Naive thymus-derived CD4-positive, alpha-beta T cell (primary cell): ENCODE data around the gene EXD3. TPM values are rescaled to one million over a fixed set of nuclear protein-coding genes. Genes with fewer than 3 reads are reported as not detected.

Experiments
- ATAC-seq: fragments of 150-1000 bp; cut with Tn5 transposase; 2 replicates; pipeline ENCODE4 v1.10.0; 2021; ENCODE audit warnings: mild to moderate bottlenecking, moderate library complexity
- CTCF ChIA-PET: fragments of 350-600 bp; sonication (Branson Sonifier 250); formaldehyde crosslinking; loops from one replicate; lab custom pipeline; 2021; ENCODE audit warnings: antibody characterized with exemption; lab: Charles Lee
- POLR2A ChIA-PET: fragments of 350-600 bp; sonication (Branson Sonifier 250); formaldehyde crosslinking; loops from one replicate; lab custom pipeline; 2021; ENCODE audit warnings: antibody characterized with exemption, inconsistent platforms; lab: Charles Lee
- DNase-seq, 9 donors: peaks; one replicate each; pipeline versions ENCODE4 v3.0.0 to v3.0.0-alpha.2; 2020 to 2022; ENCODE audit warnings: mixed read lengths in 1 of 9
- H3K27ac ChIP-seq: one replicate; pipeline ENCODE4 v1.7.0; 2013; ENCODE audit warnings: mild to moderate bottlenecking, low read depth, low read length, moderate library complexity
- H3K27me3 ChIP-seq, 2 donors: one replicate each; pipeline ENCODE4 v1.7.0; 2013; ENCODE audit warnings: low read length in 2 of 2, mild to moderate bottlenecking in 2 of 2, moderate library complexity in 2 of 2; ENCODE audit not compliant: control insufficient read depth in 2 of 2, insufficient read depth in 2 of 2
- H3K36me3 ChIP-seq, 3 experiments: 1 replicate in 2 of 3; 2 replicates in 1 of 3; pipeline ENCODE4 v1.7.0; 2013; ENCODE audit warnings: low read length in 3 of 3, mild to moderate bottlenecking in 3 of 3, moderate library complexity in 1 of 3; ENCODE audit not compliant: insufficient read depth in 3 of 3, control insufficient read depth in 2 of 3
- H3K4me1 ChIP-seq, 2 donors: one replicate each; pipeline ENCODE4 v1.7.0; 2013; ENCODE audit warnings: low read length in 2 of 2, mild to moderate bottlenecking in 2 of 2, moderate library complexity in 1 of 2; ENCODE audit not compliant: control insufficient read depth in 2 of 2, insufficient read depth in 2 of 2
- H3K4me3 ChIP-seq: 2 replicates; pipeline ENCODE4 v1.7.0; 2013; ENCODE audit warnings: mild to moderate bottlenecking, low read length
- H3K9me3 ChIP-seq, 3 experiments: 1 replicate in 2 of 3; 2 replicates in 1 of 3; pipeline ENCODE4 v1.7.0; 2013; ENCODE audit warnings: low read length in 3 of 3; ENCODE audit not compliant: control insufficient read depth in 2 of 3
- H3K27ac Mint-ChIP-seq, 9 donors: one replicate each; pipeline ENCODE4 v1.8.0; 2020 to 2022; ENCODE audit warnings: mixed read lengths in 9 of 9, mild to moderate bottlenecking in 8 of 9, moderate library complexity in 5 of 9, inconsistent platforms in 2 of 9
- H3K27me3 Mint-ChIP-seq, 5 donors: one replicate each; pipeline ENCODE4 v1.8.0; 2021 to 2022; ENCODE audit warnings: mixed read lengths in 5 of 5, mild to moderate bottlenecking in 1 of 5
- H3K36me3 Mint-ChIP-seq, 5 donors: one replicate each; pipeline ENCODE4 v1.8.0; 2020 to 2022; ENCODE audit warnings: mixed read lengths in 5 of 5, mild to moderate bottlenecking in 3 of 5, inconsistent platforms in 1 of 5
- H3K4me1 Mint-ChIP-seq, 7 donors: one replicate each; pipeline ENCODE4 v1.8.0; 2020 to 2022; ENCODE audit warnings: mixed read lengths in 7 of 7, mild to moderate bottlenecking in 3 of 7, inconsistent platforms in 1 of 7
- H3K4me3 Mint-ChIP-seq, 10 donors: one replicate each; pipeline ENCODE4 v1.8.0; 2020 to 2022; ENCODE audit warnings: mild to moderate bottlenecking in 10 of 10, mixed read lengths in 10 of 10, moderate library complexity in 6 of 10, inconsistent platforms in 2 of 10
- H3K9me3 Mint-ChIP-seq, 11 donors: one replicate each; pipeline ENCODE4 v1.8.0; 2020 to 2022; ENCODE audit warnings: mixed read lengths in 11 of 11, mild to moderate bottlenecking in 4 of 11, inconsistent platforms in 1 of 11, moderate library complexity in 1 of 11
- intact Hi-C, 2 donors: fragments of 100-400 bp; cut with micrococcal nuclease; formaldehyde crosslinking; loops; one replicate each; pipeline ENCODE4 v1.15.1; 2023
- polyA plus RNA-seq, 2 donors: library from polyadenylated mRNA; unstranded; fragments of 300-500 nt; fragmentation: Illumina TruSeq; gene quantifications; one replicate each; pipeline ENCODE4 v1.2.3, GENCODE V29; 2021
- total RNA-seq, 6 experiments: library from RNA in 5 of 6; stranded (reverse) in 5 of 6; gene quantifications; 1 replicate in 5 of 6; 2 replicates in 1 of 6; pipeline ENCODE4 v1.2.3 and lab custom pipeline; 2021 to 2026

EXD3 gene
- total and polyA plus RNA-seq, 7 experiments from 2014 or later, result 3.5 to 27.2 (median 23.4) TPM

DNA sequence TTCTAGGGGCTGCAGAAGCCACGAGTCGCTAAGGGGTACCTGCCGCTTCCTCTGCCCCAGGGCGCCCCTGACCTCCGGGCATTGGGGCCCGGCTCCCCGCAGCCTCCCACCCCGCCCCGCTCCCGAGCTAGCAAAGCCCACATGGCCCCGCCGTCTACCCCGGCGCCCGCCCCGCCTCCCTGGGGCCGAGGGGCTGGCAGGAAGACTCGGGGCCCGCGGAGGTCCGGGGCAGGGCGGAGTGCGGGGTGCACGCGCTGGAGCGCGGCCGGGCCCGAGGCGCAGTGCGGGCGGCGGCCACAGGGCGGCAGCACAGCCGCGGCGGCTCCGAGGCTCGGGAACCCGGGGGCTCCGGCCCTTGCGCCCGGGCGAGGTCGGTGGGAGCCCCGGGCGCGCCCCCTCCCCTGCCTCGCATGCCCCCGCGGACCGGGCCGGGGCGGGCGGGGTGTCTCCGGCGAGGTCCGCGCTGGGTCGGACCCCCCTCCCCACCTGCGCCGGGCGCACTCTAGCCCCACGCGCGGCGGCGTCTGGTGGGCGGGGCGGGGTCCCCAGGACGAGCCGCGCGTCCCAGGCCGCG lies 127.6 kb downstream of the EXD3 start:
- POLR2A ChIA-PET, result no interaction called here
- Histone ChIP-seq H3K9me3 (no peaks in the 10 kb centered on the region), H3K27me3 (peaks cover 12 to 30% of the 10 kb centered on the region in 2 donors), H3K4me1 (peaks cover under 1 to 6% of the 10 kb centered on the region in 2 donors), H3K27ac (no peak overlapping the region), H3K4me3 (peak overlapping the region; percentile 27), H3K36me3 (no peaks in the 10 kb centered on the region)
- Mint-ChIP-seq H3K36me3 (no peaks in the 10 kb centered on the region), H3K27ac (no peak overlapping the region), H3K4me1 (peaks cover 0 to 15% (median 9%) of the 10 kb centered on the region in 7 donors), H3K9me3 (no peaks in the 10 kb centered on the region), H3K27me3 (peaks cover 22 to 45% (median 26%) of the 10 kb centered on the region in 5 donors), H3K4me3 (peak overlapping the region in 8 of 10 donors; percentile 5 to 76 (median 54))
- ATAC-seq (peak; percentile 92), DNase-seq (peak in 7 of 9 donors; percentile 36 to 80 (median 54))
- intact Hi-C loops, result loop anchor here (1.0 to 2.0 kb wide), 3 partner anchors 111 to 149 kb away; no protein-coding TSS in a partner anchor
- CTCF ChIA-PET, result no interaction called here

DNA sequence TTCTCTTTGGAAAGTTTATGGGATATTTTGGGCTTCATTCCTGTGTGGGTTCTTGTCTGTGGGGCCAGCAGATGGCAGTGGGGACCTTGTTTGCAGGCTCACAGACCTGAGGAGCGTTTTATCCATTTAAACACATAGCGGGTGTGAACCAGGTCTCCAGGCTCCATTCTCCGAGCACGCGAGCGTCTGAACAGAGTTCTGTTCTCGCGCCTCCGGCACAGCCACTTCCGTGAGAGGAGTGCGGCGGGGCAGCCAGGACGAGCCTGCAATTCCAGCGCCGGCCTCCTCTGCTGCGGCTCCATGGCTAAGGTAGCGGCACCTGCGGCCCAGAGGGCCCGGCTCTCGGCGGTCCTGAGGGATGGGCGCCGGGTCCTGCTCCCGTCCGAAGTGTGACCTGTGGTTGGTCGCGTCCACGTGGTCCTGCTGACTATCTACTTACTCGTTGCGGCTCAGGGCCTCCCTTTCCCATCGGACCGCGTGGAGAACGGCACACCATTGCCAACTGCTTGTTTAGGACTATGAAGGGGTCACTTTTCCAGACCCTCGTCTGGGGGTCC lies 128.2 kb downstream of the EXD3 start:
- peaks cover 7 to 26% of the 10 kb centered on the region in 2 donors for H3K27me3 ChIP-seq
- CTCF ChIA-PET, result interaction anchor here (0.6 kb wide), 1 partner anchor 403 kb away, joined by 3 read pairs; no protein-coding TSS in a partner anchor
- H3K27ac ChIP-seq, result no peak overlapping the region
- intact Hi-C loops, result loop anchor here (1.0 to 5.0 kb wide), 4 partner anchors 112 to 233 kb away; no protein-coding TSS in a partner anchor
- peak; percentile 17 for ATAC-seq
- Mint-ChIP-seq H3K4me1 (peaks cover 0 to 13% (median 8%) of the 10 kb centered on the region in 7 donors), H3K27ac (no peak overlapping the region), H3K36me3 (no peaks in the 10 kb centered on the region), H3K4me3 (peak overlapping the region; percentile 11 to 76 (median 54)), H3K9me3 (no peaks in the 10 kb centered on the region), H3K27me3 (peaks cover 22 to 41% (median 23%) of the 10 kb centered on the region in 5 donors)
- H3K4me1 ChIP-seq, result peaks cover 0 to 6% of the 10 kb centered on the region in 2 donors
- POLR2A ChIA-PET, result no interaction called here
- no peak for DNase-seq
- peak overlapping the region; percentile 27 for H3K4me3 ChIP-seq
- H3K36me3 ChIP-seq, result no peaks in the 10 kb centered on the region
- H3K9me3 ChIP-seq, result no peaks in the 10 kb centered on the region

DNA sequence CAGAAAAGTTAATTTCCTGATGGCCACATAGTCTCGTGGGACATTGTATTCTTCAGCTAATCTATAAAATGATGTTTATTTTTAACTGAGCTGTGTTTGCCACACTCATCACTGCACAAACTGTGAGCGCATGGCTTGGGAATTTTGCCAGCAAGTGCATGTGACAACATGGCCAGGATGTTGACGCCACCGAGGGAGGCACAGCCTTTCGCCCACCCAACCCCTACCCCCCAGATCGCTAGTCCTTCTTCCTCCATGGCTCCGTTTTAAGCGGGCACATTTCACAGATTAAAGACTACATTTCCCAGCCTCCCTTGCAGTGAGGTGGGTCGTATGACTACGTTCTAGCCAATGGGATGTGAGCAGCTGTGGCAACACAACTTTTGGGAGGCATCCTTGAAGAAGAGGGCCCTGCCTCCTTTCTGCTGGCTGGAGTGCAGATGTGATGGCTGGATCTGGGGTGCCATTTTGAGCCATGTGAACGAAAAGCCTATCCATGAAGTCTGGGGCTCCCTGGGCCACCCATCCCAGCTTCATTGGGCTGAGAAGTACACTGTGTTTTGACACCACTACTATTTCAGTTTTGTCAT lies 128.8 kb downstream of the EXD3 start:
- CTCF ChIA-PET, result interaction anchor here (0.6 kb wide), 1 partner anchor 403 kb away, joined by 3 read pairs; no protein-coding TSS in a partner anchor
- Histone ChIP-seq H3K27me3 (peaks cover 3 to 21% of the 10 kb centered on the region in 2 donors), H3K27ac (no peak overlapping the region), H3K9me3 (no peaks in the 10 kb centered on the region), H3K36me3 (no peaks in the 10 kb centered on the region), H3K4me3 (no peak overlapping the region), H3K4me1 (peaks cover 0 to 6% of the 10 kb centered on the region in 2 donors)
- no peak for DNase-seq
- no peaks in the 10 kb centered on the region for H3K36me3 Mint-ChIP-seq
- POLR2A ChIA-PET, result no interaction called here
- H3K4me1 Mint-ChIP-seq, result peaks cover 0 to 13% (median 8%) of the 10 kb centered on the region in 7 donors
- no peaks in the 10 kb centered on the region for H3K9me3 Mint-ChIP-seq
- peak overlapping the region; percentile 11 to 76 (median 54) for H3K4me3 Mint-ChIP-seq
- ATAC-seq, result peak; percentile 51
- intact Hi-C loops, result loop anchor here (2.0 to 5.0 kb wide), 3 partner anchors 113 to 233 kb away; no protein-coding TSS in a partner anchor
- no peak overlapping the region for H3K27ac Mint-ChIP-seq
- peaks cover 22 to 38% (median 23%) of the 10 kb centered on the region in 5 donors for H3K27me3 Mint-ChIP-seq

DNA sequence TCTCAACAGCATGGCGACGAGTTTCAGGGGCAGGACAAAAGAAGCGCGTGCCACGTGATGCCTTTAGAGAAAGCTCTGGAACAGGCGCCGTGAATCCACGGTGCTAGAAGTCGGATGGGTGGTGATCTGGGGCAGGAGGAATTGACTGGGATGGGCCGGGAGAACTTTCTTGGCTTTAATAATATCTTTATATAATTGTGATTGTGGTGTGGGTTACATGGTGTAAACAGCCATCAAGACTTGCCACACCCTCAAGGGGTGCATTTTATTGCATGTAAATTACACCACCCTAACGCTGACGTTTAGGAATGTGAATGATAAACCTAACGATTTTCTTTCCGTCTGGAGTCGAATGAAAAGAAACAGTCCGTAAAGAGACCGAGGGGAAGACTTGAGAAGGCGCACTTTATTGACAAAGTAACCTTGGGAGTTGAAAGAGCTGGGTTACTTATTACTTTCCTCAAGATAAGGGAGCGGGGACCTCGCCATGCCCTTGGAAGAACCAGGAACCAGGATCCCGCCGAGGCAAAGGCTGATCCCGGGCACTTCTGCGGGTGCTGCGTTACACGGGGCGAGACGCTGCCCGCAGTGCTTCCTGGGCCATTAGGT lies 129.4 kb downstream of the EXD3 start:
- POLR2A ChIA-PET, result no interaction called here
- Mint-ChIP-seq H3K4me3 (peak overlapping the region in 3 of 10 donors; percentile 26 to 58 (median 52)), H3K27ac (no peak overlapping the region), H3K4me1 (peaks cover 0 to 13% (median 8%) of the 10 kb centered on the region in 7 donors), H3K36me3 (no peaks in the 10 kb centered on the region), H3K27me3 (peaks cover 22 to 32% (median 23%) of the 10 kb centered on the region in 5 donors), H3K9me3 (no peaks in the 10 kb centered on the region)
- H3K36me3 ChIP-seq, result no peaks in the 10 kb centered on the region
- no peak overlapping the region for H3K27ac ChIP-seq
- H3K27me3 ChIP-seq, result peaks cover 0 to 15% of the 10 kb centered on the region in 2 donors
- intact Hi-C loops, result loop anchor here (2.0 to 5.0 kb wide), 3 partner anchors 113 to 234 kb away; no protein-coding TSS in a partner anchor
- CTCF ChIA-PET, result no interaction called here
- no peak overlapping the region for H3K4me3 ChIP-seq
- peaks cover 0 to 6% of the 10 kb centered on the region in 2 donors for H3K4me1 ChIP-seq
- ATAC-seq (no peak), DNase-seq (no peak)
- no peaks in the 10 kb centered on the region for H3K9me3 ChIP-seq

DNA sequence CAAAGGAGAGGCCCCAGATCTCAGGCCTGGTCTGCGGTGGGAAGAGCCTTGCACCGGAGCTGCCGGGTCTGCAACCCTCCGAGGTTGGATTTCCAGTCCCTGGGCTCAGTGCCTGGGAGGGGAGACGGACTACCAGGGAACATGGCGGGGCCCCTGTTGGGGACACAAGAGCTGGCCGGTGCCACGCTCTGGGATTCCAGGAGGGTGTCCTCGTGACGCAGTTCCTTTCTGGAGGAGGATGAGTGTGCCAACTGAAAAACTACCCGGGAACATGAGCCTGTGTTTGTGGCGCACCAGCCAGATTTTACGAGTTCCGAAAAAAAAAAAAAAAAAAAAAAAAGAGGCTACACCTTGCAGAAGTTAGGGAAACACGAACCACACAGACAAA lies 129.9 kb downstream of the EXD3 start:
- Mint-ChIP-seq H3K27me3 (peaks cover 22 to 30% (median 23%) of the 10 kb centered on the region in 5 donors), H3K4me1 (peaks cover 0 to 13% (median 8%) of the 10 kb centered on the region in 7 donors), H3K27ac (no peak overlapping the region), H3K9me3 (no peaks in the 10 kb centered on the region), H3K4me3 (peak overlapping the region in 1 of 10 donors; percentile 58), H3K36me3 (no peaks in the 10 kb centered on the region)
- peaks cover 0 to 12% of the 10 kb centered on the region in 2 donors for H3K27me3 ChIP-seq
- H3K36me3 ChIP-seq, result no peaks in the 10 kb centered on the region
- no peak overlapping the region for H3K27ac ChIP-seq
- no peak overlapping the region for H3K4me3 ChIP-seq
- CTCF ChIA-PET, result no interaction called here
- no peak for DNase-seq
- POLR2A ChIA-PET, result no interaction called here
- peaks cover 0 to 6% of the 10 kb centered on the region in 2 donors for H3K4me1 ChIP-seq
- ATAC-seq, result no peak
- intact Hi-C loops, result loop anchor here in 1 of 2 donors (5.0 kb wide), 1 partner anchor 234 kb away; no protein-coding TSS in a partner anchor
- H3K9me3 ChIP-seq, result no peaks in the 10 kb centered on the region

DNA sequence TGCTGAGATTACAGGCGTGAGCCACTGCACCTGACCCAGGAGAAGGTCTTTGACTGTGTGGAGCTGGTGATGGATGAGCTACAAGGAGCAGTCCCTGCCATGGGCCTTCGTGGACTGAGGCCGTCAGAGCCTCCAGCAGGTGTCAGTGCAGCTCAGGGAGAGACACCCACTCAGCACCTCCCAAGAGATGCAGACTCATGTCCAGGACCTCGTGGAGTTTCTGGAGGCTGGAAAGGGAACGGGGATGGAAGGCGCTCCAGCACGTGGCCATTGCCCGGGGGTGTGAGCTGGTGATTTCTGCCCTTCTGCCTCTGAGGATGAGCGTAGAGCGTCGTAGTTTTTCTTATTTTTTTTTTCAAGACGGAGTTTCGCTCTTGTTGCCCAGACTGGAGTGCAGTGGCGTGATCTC lies 136.0 kb downstream of the EXD3 start:
- Mint-ChIP-seq H3K27me3 (peaks cover 0 to 4% (median 0%) of the 10 kb centered on the region in 5 donors), H3K36me3 (peaks cover 0 to 3% (median 0%) of the 10 kb centered on the region in 5 donors)
- peak; percentile 56 for ATAC-seq

More for the DNA sequence above, 136.0 kb downstream of the EXD3 start:
- Mint-ChIP-seq H3K4me3 (peak overlapping the region in 1 of 10 donors; percentile 25), H3K9me3 (peaks cover 0 to 4% (median 0%) of the 10 kb centered on the region in 11 donors), H3K27ac (peak overlapping the region in 1 of 9 donors; percentile 31), H3K4me1 (peaks cover 0 to 9% (median 0%) of the 10 kb centered on the region in 7 donors)
- ChIA-PET POLR2A (interaction anchor here (0.6 to 1.0 kb wide), 2 partner anchors 46 to 239 kb away, joined by 3 read pairs; partner anchors contain the start of gene TUBB4B), CTCF (interaction anchor here (0.6 to 1.2 kb wide), 2 partner anchors 13 to 244 kb away, joined by 3 to 7 read pairs; no protein-coding TSS in a partner anchor)
- Histone ChIP-seq H3K27ac (no peak overlapping the region), H3K4me3 (no peak overlapping the region), H3K4me1 (no peaks in the 10 kb centered on the region), H3K27me3 (no peaks in the 10 kb centered on the region), H3K9me3 (no peaks in the 10 kb centered on the region), H3K36me3 (no peaks in the 10 kb centered on the region)
- peak in 2 of 9 donors; percentile 8 to 29 for DNase-seq
- intact Hi-C loops, result loop anchor here in 1 of 2 donors (1.0 kb wide), 1 partner anchor 158 kb away; no protein-coding TSS in a partner anchor
